Ureter (tissue), 1 donor: ENCODE results near the gene DEGS1. TPM values are rescaled to one million over a fixed set of nuclear protein-coding genes. Genes with fewer than 3 reads are reported as not detected.

Experiments used
- DNase-seq: peaks from one replicate; pipeline ENCODE4 v3.0.0-alpha.2; 2020; ENCODE audit warnings: low spot score
- total RNA-seq: library from RNA; stranded (reverse); gene quantifications from one replicate; pipeline ENCODE4 v1.2.4, GENCODE V29; 2023
- donor health status: DM: yes; HTN: yes; CAD: no.

Gene DEGS1
- total RNA-seq, 1 donor from 2014 or later: 30.9 TPM

DNA sequence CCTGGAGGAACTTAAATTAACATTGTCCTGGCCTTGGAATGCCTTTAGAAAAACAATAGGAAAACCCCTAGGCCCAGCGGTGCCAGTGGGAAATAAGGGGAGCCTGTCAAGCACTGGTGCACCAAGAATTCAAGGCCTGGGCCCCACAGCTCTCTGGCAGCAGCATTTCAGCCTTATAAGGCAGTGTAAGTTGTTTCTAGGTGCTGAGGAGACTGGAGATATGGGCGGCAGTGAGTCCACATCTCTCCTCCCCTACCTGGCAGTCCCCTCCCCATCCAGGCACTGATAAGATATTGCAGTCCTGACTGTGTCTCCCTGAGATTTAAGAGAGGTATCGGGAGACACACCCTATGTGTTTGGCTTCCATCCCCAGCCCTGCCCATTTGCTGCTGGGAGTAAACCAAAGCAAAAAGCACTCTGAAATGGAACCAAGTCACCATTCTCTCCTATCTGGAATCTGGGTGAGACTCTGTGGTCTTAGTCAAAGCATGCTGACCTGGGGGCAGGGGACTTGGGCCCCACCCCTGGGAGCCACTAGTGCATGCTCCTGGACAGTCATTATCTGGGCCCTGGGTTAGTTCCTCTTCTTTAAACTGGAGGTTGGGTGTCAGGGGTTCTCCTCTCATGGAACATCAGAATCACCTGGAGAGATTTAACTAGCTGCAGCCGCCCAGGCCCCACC lies 30.5 kb downstream of the DEGS1 start:
- DNase-seq: no peak

DNA sequence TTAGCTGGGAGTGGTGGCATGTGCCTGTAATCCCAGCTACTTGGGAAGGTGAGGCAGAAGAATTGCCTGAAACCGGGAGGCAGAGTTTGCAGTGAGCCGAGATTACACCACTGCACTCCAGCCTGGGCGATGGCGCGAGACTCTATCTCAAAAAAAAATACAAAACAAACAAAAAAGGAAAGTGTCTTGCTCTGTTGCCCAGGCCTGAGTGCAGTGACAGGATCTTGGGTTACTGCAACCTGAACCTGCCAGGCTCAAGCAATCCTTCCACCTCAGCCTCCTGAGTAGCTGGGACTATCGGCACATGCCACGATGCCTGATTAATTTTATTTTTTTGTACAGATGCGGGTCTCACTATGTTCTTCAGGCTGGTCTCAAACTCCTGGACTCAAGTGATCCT lies 33.3 kb downstream of the DEGS1 start:
- DNase-seq: no peak

DNA sequence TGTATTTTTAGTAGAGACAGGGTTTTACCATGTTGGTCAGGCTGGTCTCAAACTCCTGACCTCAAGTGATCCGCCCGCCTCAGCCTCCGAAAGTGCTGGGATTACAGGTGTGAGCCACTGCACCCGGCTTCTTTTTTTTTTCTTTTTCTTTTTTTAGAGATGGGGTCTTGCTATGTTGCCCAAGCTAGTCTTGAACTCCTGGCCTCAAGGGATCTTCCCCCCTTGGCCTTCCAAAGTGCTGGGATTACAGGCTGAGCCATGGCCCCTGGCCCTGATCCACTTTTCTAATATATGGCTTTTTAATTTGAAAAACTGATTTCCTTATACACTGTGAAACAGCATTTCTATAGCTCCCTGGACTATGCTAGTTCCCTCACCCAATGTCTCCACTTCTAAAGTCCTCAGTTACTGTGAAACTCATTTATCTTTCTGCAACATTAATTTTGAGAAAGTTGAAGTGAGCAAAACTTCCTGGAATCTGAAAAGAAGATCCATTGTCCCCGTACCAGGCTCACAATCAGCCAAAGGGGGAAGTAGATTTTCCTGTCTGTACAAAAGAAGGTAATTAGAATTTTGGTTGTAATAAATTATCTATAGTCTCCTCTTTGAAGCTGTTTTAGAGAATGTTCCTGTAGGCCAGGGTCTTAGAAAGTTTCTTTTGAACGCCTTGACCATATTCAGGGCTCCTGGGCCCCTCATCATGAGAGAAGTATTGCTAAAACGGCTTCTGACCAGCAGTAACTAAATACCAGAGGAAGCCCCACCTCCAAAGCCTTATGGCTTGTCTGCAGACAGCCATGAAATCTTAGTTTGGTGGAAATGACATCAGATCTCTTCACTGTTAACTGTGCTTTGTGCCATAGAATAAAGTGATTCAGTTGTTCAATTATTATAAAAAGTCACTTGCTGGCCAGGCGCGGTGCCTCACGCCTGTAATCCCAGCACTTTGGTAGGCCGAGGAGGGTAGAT lies 34.9 kb downstream of the DEGS1 start:
- DNase-seq: no peak

DNA sequence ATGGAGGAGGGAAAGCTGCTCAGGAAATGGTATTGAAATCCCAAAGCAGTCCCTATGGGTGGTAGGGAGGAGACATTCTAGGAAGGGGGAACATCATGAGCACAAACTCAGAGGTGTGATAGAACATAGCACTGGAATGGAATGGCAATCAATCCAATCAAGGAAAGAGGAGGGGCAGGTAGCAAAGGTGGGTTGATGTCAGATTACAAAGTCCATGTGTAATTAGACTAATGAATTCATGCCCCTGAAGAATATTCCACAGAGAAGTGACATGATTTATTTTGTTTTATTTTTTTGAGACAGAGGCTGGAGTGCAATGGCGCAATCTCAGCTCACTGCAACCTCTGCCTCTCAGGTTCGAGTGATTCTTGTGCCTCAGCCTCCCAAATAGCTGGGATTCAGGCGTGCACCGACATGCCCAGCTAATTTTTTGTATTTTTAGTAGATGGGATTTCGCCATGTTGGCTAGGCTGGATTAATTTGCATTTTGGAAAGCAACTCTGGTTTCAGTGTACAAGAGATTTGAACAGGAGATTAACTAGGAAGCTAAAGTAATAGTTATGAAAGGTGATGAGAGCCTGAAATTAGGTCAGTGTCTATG lies 36.1 kb downstream of the DEGS1 start:
- DNase-seq: no peak

DNA sequence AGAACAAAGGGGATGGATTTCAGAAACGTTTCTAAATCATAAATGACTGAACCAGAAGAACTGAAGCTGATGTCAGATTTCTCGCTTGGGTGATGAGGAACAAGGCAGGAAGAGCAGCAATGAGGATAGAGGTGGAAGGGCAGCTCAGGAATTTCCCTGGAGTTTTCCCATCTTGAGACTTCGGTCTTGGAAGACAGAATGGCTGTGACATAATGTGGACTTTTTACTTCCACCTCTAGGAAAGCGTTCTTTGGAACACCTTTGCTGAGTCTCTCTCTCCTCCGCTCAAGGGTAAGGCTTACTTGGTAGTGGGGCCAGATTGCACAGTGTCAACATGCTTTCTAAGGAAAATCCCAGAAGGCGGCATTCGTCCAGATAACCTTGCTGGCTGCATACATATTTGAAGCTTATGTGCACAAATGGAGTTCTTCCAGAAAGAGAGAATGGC lies 36.6 kb downstream of the DEGS1 start:
- no peak for DNase-seq

DNA sequence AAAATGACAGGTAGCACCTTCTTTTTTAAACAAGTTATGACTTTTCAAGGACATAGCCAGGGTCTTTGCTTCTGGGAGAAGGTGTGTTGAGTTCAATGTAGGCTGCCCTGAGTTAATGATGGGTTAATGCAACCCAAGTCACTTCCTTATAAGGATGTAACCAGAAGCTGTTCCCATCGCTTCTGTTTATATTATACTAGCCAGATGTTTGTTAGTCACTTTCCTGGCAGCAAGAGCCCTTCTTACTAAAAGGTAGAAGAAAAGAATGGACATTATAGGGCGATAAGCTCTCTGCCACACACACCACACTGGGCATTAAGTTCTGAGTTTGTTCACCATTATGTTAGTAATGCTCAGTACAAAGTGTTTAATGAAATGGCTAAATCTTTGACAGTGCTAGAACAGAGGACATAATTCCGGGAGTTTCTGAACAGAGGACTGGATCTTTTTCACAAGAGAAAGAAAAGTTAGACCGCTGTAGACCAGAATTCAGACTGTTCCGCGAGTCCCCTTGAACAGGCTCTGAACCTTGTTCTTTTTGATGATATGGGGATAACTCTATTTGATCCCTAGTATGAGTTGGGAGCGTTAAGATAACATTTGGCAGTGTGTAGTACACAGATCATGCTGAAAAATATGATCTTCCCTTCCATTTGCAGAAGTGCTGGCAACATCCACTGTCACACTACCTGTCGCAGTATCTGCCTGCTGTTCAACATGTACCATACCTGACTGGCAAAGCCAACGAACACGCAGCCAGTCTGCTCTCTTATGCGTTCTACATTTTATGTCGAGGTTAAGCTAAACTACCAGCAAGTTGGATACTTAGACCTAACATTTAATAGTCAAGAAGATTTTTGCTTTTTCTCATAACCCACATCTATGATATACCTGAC lies 41.0 kb downstream of the DEGS1 start:
- DNase-seq: no peak

DNA sequence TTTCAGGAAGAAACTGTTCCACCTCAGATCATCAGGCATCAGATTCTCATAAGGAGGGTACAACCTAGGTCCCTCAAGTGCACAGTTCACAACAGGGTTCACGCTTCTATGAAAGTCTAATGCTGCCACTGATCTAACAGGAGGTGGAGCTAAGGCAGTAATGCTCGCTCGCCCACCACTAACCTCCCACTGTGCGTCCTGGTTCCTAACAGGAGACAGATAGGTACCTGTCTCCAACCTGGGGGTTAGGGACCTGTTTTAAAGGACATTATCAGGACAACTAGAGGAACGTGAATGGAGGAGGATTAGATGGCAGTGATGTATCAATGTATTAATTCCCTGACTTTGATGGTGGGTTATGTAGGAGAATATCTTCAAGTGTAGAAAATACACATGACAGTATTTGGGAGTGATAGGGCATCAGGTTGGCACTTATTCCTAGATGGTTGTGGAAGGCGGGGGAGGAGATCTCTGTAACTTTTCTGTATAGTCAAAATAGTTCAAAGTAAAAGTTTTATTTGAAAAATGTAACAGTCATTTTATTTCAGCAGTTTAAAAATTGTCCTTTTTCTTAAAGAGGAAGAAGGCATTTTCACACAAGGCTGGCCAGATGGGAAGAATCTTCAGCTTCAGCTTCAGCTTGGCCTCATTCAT lies 43.9 kb downstream of the DEGS1 start:
- no peak for DNase-seq

DNA sequence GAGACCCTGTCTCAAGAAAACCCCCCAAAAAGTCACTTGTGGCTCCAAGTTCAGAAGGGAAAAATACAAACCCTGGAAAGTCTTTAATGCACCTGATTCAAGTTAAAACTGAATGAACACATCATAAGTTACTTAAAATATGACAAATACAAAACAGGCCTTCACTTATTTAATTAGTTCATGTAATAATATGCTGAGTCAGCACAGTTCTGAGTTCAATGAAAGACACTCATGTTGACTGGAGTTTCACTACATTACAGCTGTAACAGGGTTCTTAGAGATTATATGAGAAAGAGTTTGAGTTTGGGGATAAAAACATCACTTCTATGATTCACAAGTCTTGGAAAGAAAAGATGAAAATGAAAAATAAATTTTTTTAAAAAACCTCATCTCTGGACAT lies 51.0 kb downstream of the DEGS1 start:
- no peak for DNase-seq

DNA sequence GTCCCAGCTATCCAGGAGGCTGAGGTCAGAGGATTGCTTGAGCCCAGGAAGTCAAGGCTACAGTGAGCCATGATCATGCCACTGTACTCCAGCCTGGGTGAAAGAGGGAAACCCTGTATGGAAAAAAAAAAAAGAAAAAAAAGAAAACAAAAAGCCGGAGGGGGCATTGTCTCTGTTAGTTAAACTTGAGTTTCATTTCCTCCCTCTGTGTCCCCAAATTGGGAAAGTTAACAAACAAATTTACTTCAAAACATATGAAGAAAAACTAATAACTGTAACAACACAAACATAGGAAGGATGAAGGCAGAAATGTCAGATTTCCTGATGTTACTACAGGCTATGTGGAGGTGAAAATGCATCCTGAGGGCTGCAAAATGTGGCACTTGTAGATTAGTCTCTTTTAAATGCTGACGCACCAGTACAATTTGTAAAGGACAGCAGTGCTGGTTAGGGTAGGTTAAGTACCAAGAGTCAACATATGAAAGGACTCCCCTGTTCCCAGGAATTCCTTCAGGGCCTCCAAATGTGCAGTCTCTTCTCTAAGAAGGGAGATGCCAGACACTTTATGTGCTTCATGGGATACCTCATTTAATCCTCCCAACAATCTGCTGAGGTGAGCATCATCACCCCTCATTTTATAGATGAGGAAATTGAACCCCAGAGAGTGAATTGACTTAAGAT lies 52.9 kb downstream of the DEGS1 start:
- DNase-seq: no peak

DNA sequence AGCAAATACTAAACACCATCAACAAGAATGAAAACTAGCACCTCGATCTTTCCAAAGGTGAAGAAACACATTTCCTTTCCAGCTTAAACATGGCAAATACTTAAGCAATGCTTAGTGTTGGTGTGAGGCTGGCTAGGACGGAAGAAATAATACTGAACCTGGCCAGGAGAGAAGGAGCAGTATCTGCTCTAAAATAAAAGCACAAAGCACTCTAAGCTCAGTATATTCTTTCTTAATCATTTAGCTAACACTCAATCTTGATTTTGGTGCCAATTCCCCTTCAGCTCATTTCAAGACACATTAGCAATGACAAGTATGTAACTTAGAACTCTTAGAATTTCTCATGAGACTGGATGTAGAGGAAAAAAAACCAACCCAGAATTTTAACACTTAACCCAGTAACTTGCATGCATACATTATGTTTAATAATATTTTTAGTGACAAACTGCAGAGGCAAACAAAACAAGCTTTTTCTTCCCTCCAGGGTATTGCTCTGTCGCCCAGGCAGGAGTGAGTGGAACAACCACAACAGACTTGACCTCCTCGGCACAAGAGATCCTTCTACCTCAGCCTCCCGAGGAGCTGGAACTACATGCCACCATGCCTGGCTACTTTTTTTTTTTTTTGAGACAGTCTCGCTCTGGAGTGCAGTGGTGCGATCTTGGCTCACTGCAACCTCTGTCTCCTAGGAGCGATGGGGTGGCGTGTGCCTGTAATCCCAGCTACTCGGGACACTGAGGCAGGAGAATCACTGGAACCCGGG lies 54.3 kb downstream of the DEGS1 start:
- DNase-seq: no peak

DNA sequence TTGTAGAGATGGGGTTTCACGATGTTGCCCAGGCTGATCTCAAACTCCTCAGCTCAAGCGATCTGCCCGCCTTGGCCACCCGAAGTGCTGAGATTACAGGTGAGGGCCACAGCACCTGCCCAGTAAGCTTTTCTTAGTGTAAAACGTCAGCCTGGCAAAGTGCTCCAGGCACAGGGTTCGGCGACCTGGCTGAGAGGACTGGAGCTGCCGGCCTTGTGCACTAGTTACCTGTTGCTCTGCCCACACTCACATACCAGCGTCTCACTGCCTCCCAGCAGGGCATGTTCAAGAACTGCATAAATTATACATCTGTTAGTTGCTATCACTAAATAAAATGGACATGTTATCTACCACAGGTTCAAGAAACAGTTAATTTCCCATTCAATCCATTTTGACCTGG lies 55.2 kb downstream of the DEGS1 start:
- DNase-seq: no peak

DNA sequence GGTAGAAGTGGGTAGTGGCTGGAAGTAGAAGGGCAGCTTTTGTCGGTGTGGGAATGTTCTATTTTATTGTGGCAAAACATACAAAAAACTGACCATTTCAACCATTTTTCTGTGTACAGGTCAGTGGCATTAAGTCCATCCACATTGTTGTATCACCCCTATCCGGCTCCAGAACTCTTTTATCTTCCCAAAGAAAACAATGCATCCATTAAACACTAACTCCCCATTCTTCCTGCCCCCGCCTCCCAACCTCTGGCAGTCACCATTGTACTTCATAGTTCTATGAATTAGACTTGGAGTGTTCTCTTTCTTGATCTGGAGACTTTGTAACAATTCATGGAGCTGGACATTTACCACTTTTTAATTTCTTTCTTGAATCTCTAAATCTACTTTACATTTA lies 55.7 kb downstream of the DEGS1 start:
- DNase-seq: no peak

Other genes starting within 250 kb of the DEGS1 start
- 31.8 TPM for gene FBXO28, start 69.1 kb upstream of the DEGS1 start, total RNA-seq
- gene NVL, start 146.9 kb downstream of the DEGS1 start, total RNA-seq: 35.7 TPM
- gene CNIH4, start 173.6 kb downstream of the DEGS1 start, total RNA-seq: 53.8 TPM